Skin of body (tissue), 2 donors: Measurements from ENCODE around the gene KLRF2. TPM values are rescaled to one million over a fixed set of nuclear protein-coding genes. Genes with fewer than 3 reads are reported as not detected.

Experiments
- DNase-seq: peaks from one replicate; lab custom pipeline; 2025; lab: John Stamatoyannopoulos, UW
- total RNA-seq: library from RNA; depleted of rRNA; stranded (reverse); fragments of >200 nt; gene quantifications from one replicate; pipeline ENCODE4 v1.2.3, GENCODE V29; 2014

Gene KLRF2
- total RNA-seq, 1 donor from 2014 or later: not detected

GRCh38 chr12:9935026-9935425 lies 53.7 kb downstream of the KLRF2 start:
- peak; percentile 43 for DNase-seq

DNA sequence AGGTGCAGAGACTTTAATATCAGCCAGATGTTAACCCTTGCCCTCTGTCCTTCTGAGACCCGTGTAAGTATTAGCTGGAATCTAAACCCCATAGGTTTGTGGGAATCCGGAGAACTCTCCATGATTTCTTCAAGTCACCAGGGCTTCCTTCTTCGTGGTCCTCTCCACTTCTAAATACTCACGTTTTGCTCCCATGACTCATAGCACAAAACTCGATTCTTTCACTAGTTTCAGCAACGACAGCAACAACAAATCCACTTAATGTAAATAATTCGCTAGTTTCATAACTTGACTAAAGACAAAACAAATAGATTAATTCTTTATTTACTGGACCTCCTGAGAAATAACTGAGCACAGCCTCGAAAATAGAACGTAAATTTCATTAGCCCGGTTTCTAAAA lies 55.3 kb downstream of the KLRF2 start:
- DNase-seq: no peak

- no peak for DNase-seq
Measured at GRCh38 chr12:9940375-9940774, 59.1 kb downstream of the KLRF2 start.

- no peak for DNase-seq
Measured at GRCh38 chr12:9941838-9942237, 60.5 kb downstream of the KLRF2 start.

DNA sequence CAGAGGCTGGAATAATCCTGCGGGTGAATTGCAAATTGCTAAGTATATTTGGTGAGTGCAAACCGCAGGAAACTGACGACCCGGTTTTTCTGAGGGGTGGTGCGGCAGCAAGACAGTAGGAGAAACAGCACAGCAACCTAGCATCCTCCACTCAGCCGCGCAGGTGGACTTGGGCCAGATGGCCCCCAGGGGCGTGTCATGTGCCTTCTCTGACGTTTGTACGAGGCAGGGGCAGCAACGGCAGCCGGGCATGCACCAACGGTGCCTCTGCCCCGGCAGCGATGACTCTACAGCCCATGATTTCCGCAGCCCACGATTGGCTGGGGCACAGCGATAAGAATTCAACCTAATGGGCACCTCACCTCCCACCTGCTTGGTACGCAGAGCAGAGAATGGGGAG lies 62.0 kb downstream of the KLRF2 start:
- no peak for DNase-seq

DNA sequence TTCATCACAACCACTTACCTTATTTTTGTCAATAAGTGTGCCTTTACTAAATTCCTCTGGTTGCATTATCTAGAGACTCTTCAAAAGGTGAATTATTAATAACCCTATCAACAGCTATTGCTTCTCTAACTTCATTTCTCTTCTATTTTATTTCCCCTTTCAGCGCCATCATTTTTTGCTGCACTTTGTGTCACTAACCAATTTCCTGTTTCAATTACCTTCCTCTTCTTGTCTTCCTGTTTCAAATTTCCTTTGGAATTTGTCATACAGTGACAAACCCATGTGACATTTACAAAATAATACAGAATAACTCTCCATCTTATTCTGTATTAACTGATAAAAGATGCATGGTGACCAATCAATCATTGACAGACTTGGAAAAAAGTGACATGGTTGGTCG lies 63.1 kb downstream of the KLRF2 start:
- DNase-seq: no peak

Other genes starting within 250 kb of the KLRF2 start
- gene CLEC2D, start 211.8 kb upstream of the KLRF2 start, total RNA-seq: 6.0 TPM
- not detected for gene CLECL1, start 148.4 kb upstream of the KLRF2 start, total RNA-seq
- gene CD69, start 120.6 kb upstream of the KLRF2 start, total RNA-seq: 9.7 TPM
- gene KLRF1, start 54.0 kb upstream of the KLRF2 start, total RNA-seq: 0.39 TPM
- gene CLEC2B, start 12.1 kb upstream of the KLRF2 start, total RNA-seq: 18.7 TPM
- 18.5 TPM for gene CLEC2A, start 50.9 kb downstream of the KLRF2 start, total RNA-seq
- 7.2 TPM for gene CLEC12A, start 89.9 kb downstream of the KLRF2 start, total RNA-seq
- 0.39 TPM for gene CLEC1B, start 117.6 kb downstream of the KLRF2 start, total RNA-seq
- gene CLEC12B, start 129.1 kb downstream of the KLRF2 start, total RNA-seq: 0.99 TPM
- 0.99 TPM for gene CLEC9A, start 149.2 kb downstream of the KLRF2 start, total RNA-seq
- 2.8 TPM for gene CLEC1A, start 217.5 kb downstream of the KLRF2 start, total RNA-seq
- gene CLEC7A, start 248.7 kb downstream of the KLRF2 start, total RNA-seq: 5.8 TPM